ENCODE measurements around the gene RALBP1.
"Not testable (repeated sequence)": the region's sequence is repeated elsewhere in the genome, so short reads cannot be mapped to it uniquely, and the experiment has no call there.

RALBP1 gene

GRCh38 chr18:9454061-9454703 lies 21.1 kb upstream of the RALBP1 start:
- DNase-seq (ENCODE audit: low read depth) = no peak

- DNase-seq (ENCODE audit: low read depth) = no peak
These were observed 19.4 kb upstream of the RALBP1 start for GRCh38 chr18:9455718-9456511.

- DNase-seq (ENCODE audit: low read depth) = no peak
These were observed 9.2 kb upstream of the RALBP1 start for GRCh38 chr18:9466127-9466526.

- DNase-seq (ENCODE audit: low read depth) = no peak
These were observed 8.5 kb upstream of the RALBP1 start for GRCh38 chr18:9466846-9467245.

GRCh38 chr18:9468998-9469397 lies 6.3 kb upstream of the RALBP1 start:
- DNase-seq (ENCODE audit: low read depth) = no peak

- no peak for DNase-seq (ENCODE audit: low read depth)
These were observed 5.6 kb upstream of the RALBP1 start for GRCh38 chr18:9469685-9470084.

- DNase-seq (ENCODE audit: low read depth) = no peak
These were observed 968 bp upstream of the RALBP1 start for GRCh38 chr18:9474108-9474982.

- DNase-seq (ENCODE audit: low read depth) = peak; percentile 58
These were observed 604 bp downstream of the RALBP1 start for GRCh38 chr18:9475643-9476591.

GRCh38 chr18:9476949-9477348 lies 1.6 kb downstream of the RALBP1 start:
- not testable (repeated sequence) for DNase-seq (ENCODE audit: low read depth)

- no peak for DNase-seq (ENCODE audit: low read depth)
These were observed 2.2 kb downstream of the RALBP1 start for GRCh38 chr18:9477509-9477908.

GRCh38 chr18:9478545-9478944 lies 3.2 kb downstream of the RALBP1 start:
- no peak for DNase-seq (ENCODE audit: low read depth)

GRCh38 chr18:9482790-9483189 lies 7.5 kb downstream of the RALBP1 start:
- DNase-seq (ENCODE audit: low read depth) = no peak

- no peak for DNase-seq (ENCODE audit: low read depth)
These were observed 8.2 kb downstream of the RALBP1 start for GRCh38 chr18:9483526-9483925.

GRCh38 chr18:9484856-9485255 lies 9.5 kb downstream of the RALBP1 start:
- not testable (repeated sequence) for DNase-seq (ENCODE audit: low read depth)

GRCh38 chr18:9488538-9488937 lies 13.2 kb downstream of the RALBP1 start:
- no peak for DNase-seq (ENCODE audit: low read depth)

- DNase-seq (ENCODE audit: low read depth) = no peak
These were observed 19.5 kb downstream of the RALBP1 start for GRCh38 chr18:9494778-9495331.

- DNase-seq (ENCODE audit: low read depth) = no peak
These were observed 20.2 kb downstream of the RALBP1 start for GRCh38 chr18:9495465-9495864.

GRCh38 chr18:9495916-9496705 lies 20.8 kb downstream of the RALBP1 start:
- DNase-seq (ENCODE audit: low read depth) = no peak

GRCh38 chr18:9506046-9506792 lies 30.9 kb downstream of the RALBP1 start:
- DNase-seq (ENCODE audit: low read depth) = no peak
